Measurements from ENCODE around the gene CST7.
"Not testable (repeated sequence)": the region's sequence is repeated elsewhere in the genome, so short reads cannot be mapped to it uniquely, and the experiment has no call there.

Gene CST7

GRCh38 chr20:24999568-24999967 lies 50.5 kb downstream of the CST7 start:
- ATAC-seq (replicated peaks; ENCODE audit: extremely low read depth, poor library complexity, severe bottlenecking) (no peak), DNase-seq (ENCODE audit: low spot score in 2 of 2) (no peak)
- peaks cover 8% of the 10 kb centered on the region for H3K36me3 Mint-ChIP-seq (ENCODE audit: insufficient read depth)
- no peak overlapping the region for H3K27ac Mint-ChIP-seq (ENCODE audit: low read depth)
- H3K9me3 Mint-ChIP-seq: no peaks in the 10 kb centered on the region
- no peaks in the 10 kb centered on the region for H3K27me3 Mint-ChIP-seq
- no peak overlapping the region for H3K4me3 Mint-ChIP-seq
- peaks cover 8% of the 10 kb centered on the region for H3K4me1 Mint-ChIP-seq

- Mint-ChIP-seq H3K27ac (ENCODE audit: low read depth) (no peak overlapping the region), H3K27me3 (no peaks in the 10 kb centered on the region), H3K4me3 (no peak overlapping the region), H3K4me1 (no peaks in the 10 kb centered on the region), H3K9me3 (no peaks in the 10 kb centered on the region), H3K36me3 (ENCODE audit: insufficient read depth) (peaks cover 8% of the 10 kb centered on the region)
- no peak for ATAC-seq (replicated peaks; ENCODE audit: extremely low read depth, poor library complexity, severe bottlenecking)
- no peak for DNase-seq (ENCODE audit: low spot score in 2 of 2)
Observed at GRCh38 chr20:25000268-25000801, 51.3 kb downstream of the CST7 start.

GRCh38 chr20:25001323-25001722 lies 52.3 kb downstream of the CST7 start:
- H3K27me3 Mint-ChIP-seq; ATAC-seq (replicated peaks; ENCODE audit: extremely low read depth, poor library complexity, severe bottlenecking); H3K27ac Mint-ChIP-seq (ENCODE audit: low read depth); H3K9me3 Mint-ChIP-seq; H3K4me1 Mint-ChIP-seq; H3K4me3 Mint-ChIP-seq; DNase-seq (ENCODE audit: low spot score in 2 of 2): not testable (repeated sequence)
- H3K36me3 Mint-ChIP-seq (ENCODE audit: insufficient read depth): peaks cover 14% of the 10 kb centered on the region

DNA sequence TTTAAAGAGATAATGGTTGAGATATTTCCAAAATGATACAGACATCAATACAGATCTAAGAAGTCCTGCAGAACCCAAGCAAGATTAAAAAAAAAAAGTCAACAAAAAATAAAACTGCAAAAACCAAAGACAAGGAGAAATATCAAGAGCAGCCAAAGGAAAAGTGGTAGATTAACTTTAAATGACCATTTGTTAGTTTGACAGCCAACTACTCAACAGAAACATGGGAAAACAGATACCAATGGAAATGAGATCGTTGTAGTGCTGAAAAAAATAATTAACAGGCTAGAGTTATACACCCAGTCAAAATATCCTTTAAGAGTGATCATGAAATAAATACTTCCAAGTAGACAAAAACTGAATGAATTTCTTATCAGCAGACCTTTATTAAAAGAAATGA lies 53.9 kb downstream of the CST7 start:
- Mint-ChIP-seq H3K27ac (ENCODE audit: low read depth) (peak overlapping the region; percentile 73), H3K4me1 (no peaks in the 10 kb centered on the region), H3K4me3 (no peak overlapping the region), H3K27me3 (no peaks in the 10 kb centered on the region), H3K36me3 (ENCODE audit: insufficient read depth) (peaks cover 24% of the 10 kb centered on the region), H3K9me3 (no peaks in the 10 kb centered on the region)
- DNase-seq (ENCODE audit: low spot score in 2 of 2) (no peak), ATAC-seq (replicated peaks; ENCODE audit: extremely low read depth, poor library complexity, severe bottlenecking) (no peak)

DNA sequence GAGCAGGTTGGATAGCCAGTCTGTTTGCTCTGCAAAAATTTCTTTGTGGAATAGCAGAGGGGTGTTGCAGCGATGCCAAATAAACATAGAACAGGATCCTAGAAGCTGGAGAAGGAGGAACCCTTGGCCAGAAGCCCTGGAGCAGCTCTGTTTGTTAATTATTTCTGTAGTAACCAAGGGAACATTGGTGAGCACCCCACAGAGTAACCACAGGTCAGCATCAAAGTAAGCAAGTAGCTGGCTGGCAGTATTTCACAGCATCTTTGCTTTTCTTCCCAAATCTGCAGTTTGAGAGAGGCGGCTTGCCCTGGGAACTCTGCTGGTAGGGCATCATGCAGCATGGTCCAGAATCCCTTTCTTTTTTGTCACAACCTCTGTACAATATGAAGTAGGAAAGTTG lies 56.2 kb downstream of the CST7 start:
- H3K27me3 Mint-ChIP-seq: no peaks in the 10 kb centered on the region
- H3K36me3 Mint-ChIP-seq (ENCODE audit: insufficient read depth): peaks cover 36% of the 10 kb centered on the region
- H3K4me1 Mint-ChIP-seq: no peaks in the 10 kb centered on the region
- no peaks in the 10 kb centered on the region for H3K9me3 Mint-ChIP-seq
- H3K4me3 Mint-ChIP-seq: no peak overlapping the region
- DNase-seq (ENCODE audit: low spot score in 2 of 2): no peak
- ATAC-seq (replicated peaks; ENCODE audit: extremely low read depth, poor library complexity, severe bottlenecking): no peak
- H3K27ac Mint-ChIP-seq (ENCODE audit: low read depth): no peak overlapping the region

DNA sequence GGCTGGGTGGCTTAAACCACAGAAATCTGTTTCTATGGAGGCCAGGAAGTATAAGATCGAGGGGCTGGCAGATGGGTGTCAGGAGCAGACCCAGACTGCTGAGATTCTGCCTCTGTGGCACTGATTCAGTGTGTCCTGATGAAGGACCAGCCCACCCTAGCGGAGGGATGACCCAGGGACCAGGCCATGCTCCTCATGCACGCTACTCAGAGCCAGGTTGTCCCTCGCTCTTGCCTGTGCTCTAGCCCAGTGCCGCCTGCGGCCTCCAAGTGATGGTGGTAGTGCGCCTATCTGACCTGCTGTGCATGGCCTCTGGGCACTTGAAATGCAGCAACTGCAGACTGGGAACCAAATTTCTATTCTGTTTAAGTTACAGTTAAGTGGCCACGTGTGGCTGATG lies 56.6 kb downstream of the CST7 start:
- DNase-seq (ENCODE audit: low spot score in 2 of 2): no peak
- Mint-ChIP-seq H3K27ac (ENCODE audit: low read depth) (no peak overlapping the region), H3K4me1 (no peaks in the 10 kb centered on the region), H3K36me3 (ENCODE audit: insufficient read depth) (peaks cover 39% of the 10 kb centered on the region), H3K9me3 (no peaks in the 10 kb centered on the region), H3K27me3 (no peaks in the 10 kb centered on the region), H3K4me3 (no peak overlapping the region)
- no peak for ATAC-seq (replicated peaks; ENCODE audit: extremely low read depth, poor library complexity, severe bottlenecking)

- H3K36me3 Mint-ChIP-seq (ENCODE audit: insufficient read depth): peaks cover 39% of the 10 kb centered on the region
- no peak for DNase-seq (ENCODE audit: low spot score in 2 of 2)
- no peak for ATAC-seq (replicated peaks; ENCODE audit: extremely low read depth, poor library complexity, severe bottlenecking)
- no peaks in the 10 kb centered on the region for H3K27me3 Mint-ChIP-seq
- no peaks in the 10 kb centered on the region for H3K4me1 Mint-ChIP-seq
- H3K27ac Mint-ChIP-seq (ENCODE audit: low read depth): no peak overlapping the region
- H3K4me3 Mint-ChIP-seq: no peak overlapping the region
- H3K9me3 Mint-ChIP-seq: no peaks in the 10 kb centered on the region
Observed at GRCh38 chr20:25006431-25007167, 57.5 kb downstream of the CST7 start.

DNA sequence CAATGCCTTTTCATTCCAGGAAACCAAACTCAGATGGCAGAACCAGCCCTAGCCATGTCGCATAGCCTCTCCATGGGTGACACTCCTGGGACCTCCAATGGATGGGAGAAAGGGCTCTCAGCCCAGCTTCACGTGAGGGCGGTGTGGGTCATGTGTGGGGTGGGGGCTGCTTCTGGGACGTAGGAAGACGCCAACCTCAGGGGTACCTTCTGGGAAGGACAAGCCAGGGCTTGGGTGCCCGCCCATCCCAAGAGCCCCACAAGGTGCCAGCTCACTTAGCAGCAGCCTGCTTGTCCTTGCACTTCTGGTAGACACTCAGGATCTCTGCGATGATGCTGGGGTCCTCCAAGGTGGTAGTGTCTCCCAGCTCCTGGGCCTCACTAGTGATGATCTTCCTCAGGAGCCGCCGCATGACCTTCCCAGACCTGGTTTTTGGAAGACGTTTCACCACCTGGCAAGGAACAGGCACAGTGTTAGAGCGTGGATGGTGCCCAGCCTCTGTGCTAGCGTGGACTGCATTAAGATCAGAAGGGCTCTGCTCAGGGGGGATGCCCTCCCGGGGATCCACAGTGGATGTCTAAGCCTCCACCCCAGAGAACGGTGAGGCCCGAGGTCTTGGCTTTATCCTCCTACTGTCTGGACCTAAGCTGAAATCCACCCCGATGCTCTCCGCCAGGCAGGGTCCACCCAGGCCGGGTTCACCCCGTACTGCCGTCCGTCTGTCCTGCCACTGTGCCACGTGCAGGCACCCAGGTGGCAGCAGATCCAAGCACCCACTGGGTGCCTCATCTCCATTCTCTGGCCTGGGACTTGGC lies 58.6 kb downstream of the CST7 start:
- DNase-seq (ENCODE audit: low spot score in 2 of 2): no peak
- H3K9me3 Mint-ChIP-seq: no peaks in the 10 kb centered on the region
- no peaks in the 10 kb centered on the region for H3K27me3 Mint-ChIP-seq
- peaks cover 41% of the 10 kb centered on the region for H3K36me3 Mint-ChIP-seq (ENCODE audit: insufficient read depth)
- no peak for ATAC-seq (replicated peaks; ENCODE audit: extremely low read depth, poor library complexity, severe bottlenecking)
- H3K27ac Mint-ChIP-seq (ENCODE audit: low read depth): no peak overlapping the region
- no peaks in the 10 kb centered on the region for H3K4me1 Mint-ChIP-seq
- H3K4me3 Mint-ChIP-seq: no peak overlapping the region

- no peak for DNase-seq (ENCODE audit: low spot score in 2 of 2)
- H3K4me1 Mint-ChIP-seq: no peaks in the 10 kb centered on the region
- no peaks in the 10 kb centered on the region for H3K27me3 Mint-ChIP-seq
- H3K27ac Mint-ChIP-seq (ENCODE audit: low read depth): no peak overlapping the region
- no peak overlapping the region for H3K4me3 Mint-ChIP-seq
- no peaks in the 10 kb centered on the region for H3K9me3 Mint-ChIP-seq
- no peak for ATAC-seq (replicated peaks; ENCODE audit: extremely low read depth, poor library complexity, severe bottlenecking)
- H3K36me3 Mint-ChIP-seq (ENCODE audit: insufficient read depth): peaks cover 41% of the 10 kb centered on the region
Observed at GRCh38 chr20:25008388-25009217, 59.5 kb downstream of the CST7 start.

Data from central memory CD8-positive, alpha-beta T cell (primary cell).